GM10266 (cell line): ENCODE measurements around the gene OPN3.
A peak's percentile ranks its signal among the peaks of the same experiment; 100 is the strongest.

Experiments
- DNase-seq: peaks from one replicate; pipeline ENCODE4 v3.0.0; 2012; ENCODE audit errors: extremely low spot score
- CTCF ChIP-seq: IDR thresholded peaks from 2 replicates; pipeline ENCODE4 v1.5.1; 2012; ENCODE audit warnings: mild to moderate bottlenecking, low read depth; ENCODE audit not compliant: control insufficient read depth, insufficient read depth; ENCODE audit errors: missing control alignments

Gene OPN3

GRCh38 chr1:241611063-241611462, 29.1 kb downstream of the OPN3 start:
- DNase-seq = peak; percentile 44
- TF ChIP-seq CTCF = peak; percentile 61

- no peak for TF ChIP-seq CTCF
- DNase-seq = no peak
Measured at GRCh38 chr1:241610056-241610815, 29.9 kb downstream of the OPN3 start.

- TF ChIP-seq CTCF = no peak
- DNase-seq = no peak
Measured at GRCh38 chr1:241608379-241609033, 31.7 kb downstream of the OPN3 start.

- TF ChIP-seq CTCF = no peak
- DNase-seq = no peak
Measured at GRCh38 chr1:241607497-241607896, 32.7 kb downstream of the OPN3 start.

- no peak for TF ChIP-seq CTCF
- no peak for DNase-seq
Measured at GRCh38 chr1:241606544-241606943, 33.6 kb downstream of the OPN3 start.

GRCh38 chr1:241605146-241605805, 34.9 kb downstream of the OPN3 start:
- no peak for TF ChIP-seq CTCF
- no peak for DNase-seq
